ENCODE data around the gene FAM124B. TPM values are rescaled to one million over a fixed set of nuclear protein-coding genes. Genes with fewer than 3 reads are reported as not detected.

FAM124B gene
- total RNA-seq, 4 donors from 2014 or later: 0.38 to 2.7 (median 1.2) TPM

GRCh38 chr2:224365331-224365730, 36.6 kb downstream of the FAM124B start:
- no peaks in the 10 kb centered on the region for H3K36me3 ChIP-seq
- TF ChIP-seq POLR2A (IDR thresholded peaks at IDR 0.05): no peak
- TF ChIP-seq, protein P1, sequence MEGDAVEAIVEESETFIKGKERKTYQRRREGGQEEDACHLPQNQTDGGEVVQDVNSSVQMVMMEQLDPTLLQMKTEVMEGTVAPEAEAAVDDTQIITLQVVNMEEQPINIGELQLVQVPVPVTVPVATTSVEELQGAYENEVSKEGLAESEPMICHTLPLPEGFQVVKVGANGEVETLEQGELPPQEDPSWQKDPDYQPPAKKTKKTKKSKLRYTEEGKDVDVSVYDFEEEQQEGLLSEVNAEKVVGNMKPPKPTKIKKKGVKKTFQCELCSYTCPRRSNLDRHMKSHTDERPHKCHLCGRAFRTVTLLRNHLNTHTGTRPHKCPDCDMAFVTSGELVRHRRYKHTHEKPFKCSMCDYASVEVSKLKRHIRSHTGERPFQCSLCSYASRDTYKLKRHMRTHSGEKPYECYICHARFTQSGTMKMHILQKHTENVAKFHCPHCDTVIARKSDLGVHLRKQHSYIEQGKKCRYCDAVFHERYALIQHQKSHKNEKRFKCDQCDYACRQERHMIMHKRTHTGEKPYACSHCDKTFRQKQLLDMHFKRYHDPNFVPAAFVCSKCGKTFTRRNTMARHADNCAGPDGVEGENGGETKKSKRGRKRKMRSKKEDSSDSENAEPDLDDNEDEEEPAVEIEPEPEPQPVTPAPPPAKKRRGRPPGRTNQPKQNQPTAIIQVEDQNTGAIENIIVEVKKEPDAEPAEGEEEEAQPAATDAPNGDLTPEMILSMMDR (IDR thresholded peaks at IDR 0.05): no peak
- H3K4me1 ChIP-seq: peaks cover 0 to 10% (median 0%) of the 10 kb centered on the region in 3 donors
- intact Hi-C loops (cut with DNase I): no loop called here
- no peak overlapping the region for H3K27ac ChIP-seq
- H3K27me3 ChIP-seq: no peaks in the 10 kb centered on the region
- no peaks in the 10 kb centered on the region for H3K9me3 ChIP-seq
- no peak for DNase-seq
- H3K4me3 ChIP-seq: no peak overlapping the region
- 79 to 89% methylated on average over 9 of the region's 9 CpGs for WGBS, 2 donors

DNA sequence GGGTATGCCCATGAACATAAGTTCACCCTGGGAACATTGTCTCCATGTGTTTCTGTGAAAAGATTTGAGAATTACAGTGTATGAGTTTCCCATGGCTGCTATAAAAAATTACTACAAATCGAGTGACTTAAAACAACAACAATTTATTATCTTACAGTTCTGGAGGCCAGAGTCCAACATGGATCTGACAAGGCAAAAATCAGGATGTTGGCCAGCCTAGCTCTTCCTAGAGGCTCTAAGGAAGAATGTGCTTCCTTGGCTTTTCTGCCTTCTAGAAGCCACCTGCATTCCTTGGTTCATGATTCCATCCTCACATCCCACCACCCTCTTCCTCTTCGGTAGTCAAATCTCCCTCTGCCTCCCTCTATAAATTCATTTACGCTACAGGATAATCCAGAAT, 38.6 kb downstream of the FAM124B start:
- 84 to 85% methylated on average over 3 of the region's 3 CpGs for WGBS, 2 donors
- TF ChIP-seq, protein P1 (IDR thresholded peaks at IDR 0.05): no peak
- TF ChIP-seq POLR2A (IDR thresholded peaks at IDR 0.05): no peak
- H3K27me3 ChIP-seq: no peaks in the 10 kb centered on the region
- DNase-seq: no peak
- H3K9me3 ChIP-seq: no peaks in the 10 kb centered on the region
- H3K36me3 ChIP-seq: no peaks in the 10 kb centered on the region
- H3K4me1 ChIP-seq: peaks cover 0 to 12% (median 0%) of the 10 kb centered on the region in 3 donors
- intact Hi-C loops (cut with DNase I): loop anchor here (5.0 kb wide), 1 partner anchor 79 kb away; no protein-coding TSS in a partner anchor
- H3K27ac ChIP-seq: peak overlapping the region in 1 of 4 donors; percentile 66
- H3K4me3 ChIP-seq: no peak overlapping the region

DNA sequence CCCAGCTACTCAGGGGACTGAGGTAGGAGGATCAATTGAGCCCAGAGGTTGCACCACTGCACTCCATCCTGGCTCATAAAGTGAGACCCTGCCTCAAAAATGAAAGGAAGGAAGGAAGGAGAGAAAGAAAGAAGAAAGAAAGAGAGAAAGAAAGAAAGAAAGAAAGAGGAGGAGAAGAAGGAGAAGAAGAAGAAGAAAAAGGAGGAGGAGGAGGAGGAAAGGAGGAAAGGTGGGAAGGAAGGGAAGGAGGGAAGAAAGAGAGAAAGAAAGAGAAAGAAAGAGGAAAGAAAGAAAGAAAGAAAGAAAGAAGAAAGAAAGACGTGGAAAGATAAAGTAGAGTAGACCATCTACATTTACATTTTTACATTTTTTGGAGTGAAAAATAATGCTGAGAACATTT, 39.8 kb downstream of the FAM124B start:
- Histone ChIP-seq H3K4me3 (no peak overlapping the region), H3K4me1 (peaks cover 0 to 12% (median 0%) of the 10 kb centered on the region in 3 donors), H3K27ac (no peak overlapping the region), H3K9me3 (no peaks in the 10 kb centered on the region), H3K27me3 (no peaks in the 10 kb centered on the region), H3K36me3 (no peaks in the 10 kb centered on the region)
- intact Hi-C loops (cut with DNase I): loop anchor here (5.0 kb wide), 1 partner anchor 80 kb away; no protein-coding TSS in a partner anchor
- 83 to 100% methylated on average over 1 of the region's 1 CpG for WGBS, 2 donors
- DNase-seq: no peak
- TF ChIP-seq POLR2A (IDR thresholded peaks at IDR 0.05): no peak
- TF ChIP-seq, protein P1 (IDR thresholded peaks at IDR 0.05): no peak

GRCh38 chr2:224360801-224361251, 41.1 kb downstream of the FAM124B start:
- 48 to 53% methylated on average over 3 of the region's 3 CpGs for WGBS, 2 donors
- no peak for DNase-seq

DNA sequence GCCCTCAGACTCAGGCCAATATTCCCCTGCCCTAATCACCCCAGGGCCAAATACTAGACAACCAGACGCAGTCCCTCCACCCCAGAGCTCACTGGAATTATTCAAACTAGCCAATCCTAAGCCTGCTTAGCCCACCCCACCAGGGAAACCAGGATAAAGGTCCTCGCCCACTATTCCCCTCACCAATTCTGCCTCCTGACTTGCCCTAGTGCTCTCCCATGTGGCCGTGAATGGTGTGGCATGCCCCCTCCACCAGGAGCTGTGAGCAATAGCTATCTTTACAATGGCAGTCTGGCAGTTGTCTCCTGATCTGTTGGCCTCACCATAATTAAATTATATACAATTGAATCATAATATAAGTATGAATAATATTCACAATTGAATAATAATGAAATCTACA, 42.3 kb downstream of the FAM124B start:
- DNase-seq: no peak

More at GRCh38 chr2:224360801-224361251, 41.1 kb downstream of the FAM124B start:
- no peak for TF ChIP-seq POLR2A (IDR thresholded peaks at IDR 0.05)
- TF ChIP-seq, protein P1 (IDR thresholded peaks at IDR 0.05): no peak
- no peaks in the 10 kb centered on the region for H3K36me3 ChIP-seq
- H3K27ac ChIP-seq: no peak overlapping the region
- intact Hi-C loops (cut with DNase I): loop anchor here (5.0 kb wide), 1 partner anchor 81 kb away; no protein-coding TSS in a partner anchor
- H3K9me3 ChIP-seq: no peaks in the 10 kb centered on the region
- no peak overlapping the region for H3K4me3 ChIP-seq
- peaks cover 0 to 12% (median 0%) of the 10 kb centered on the region in 3 donors for H3K4me1 ChIP-seq
- no peaks in the 10 kb centered on the region for H3K27me3 ChIP-seq

More for the DNA sequence above, 42.3 kb downstream of the FAM124B start:
- H3K27ac ChIP-seq: no peak overlapping the region
- peaks cover 0 to 12% (median 0%) of the 10 kb centered on the region in 3 donors for H3K4me1 ChIP-seq
- no peaks in the 10 kb centered on the region for H3K27me3 ChIP-seq
- 74 to 85% methylated on average over 3 of the region's 3 CpGs for WGBS, 2 donors
- TF ChIP-seq POLR2A (IDR thresholded peaks at IDR 0.05): no peak
- TF ChIP-seq, protein P1 (IDR thresholded peaks at IDR 0.05): peak in 2 of 6 experiments; percentile 12 to 37
- H3K9me3 ChIP-seq: no peaks in the 10 kb centered on the region
- H3K4me3 ChIP-seq: no peak overlapping the region
- intact Hi-C loops (cut with DNase I): loop anchor here (5.0 to 10.0 kb wide), 2 partner anchors 293 to 415 kb away; no protein-coding TSS in a partner anchor
- no peaks in the 10 kb centered on the region for H3K36me3 ChIP-seq

Data from esophagus squamous epithelium (tissue), 5 donors.